KOPT-K1 (cell line): ENCODE measurements around the gene ERBB4.

Source experiments
- H3K27ac ChIP-seq: fragments of 200-600 bp; sonication (generic); 2 replicates; pipeline ENCODE4 v1.5.1; 2016; ENCODE audit warnings: antibody characterized with exemption, mild to moderate bottlenecking, low read depth, low read length; ENCODE audit not compliant: poor library complexity, severe bottlenecking
- H3K36me3 ChIP-seq: fragments of 200-600 bp; sonication (generic); 2 replicates; pipeline ENCODE4 v1.5.1; 2017; ENCODE audit warnings: antibody characterized with exemption, mild to moderate bottlenecking, low read length, moderate library complexity; ENCODE audit not compliant: insufficient read depth
- H3K9me3 ChIP-seq: fragments of 200-600 bp; sonication (generic); 2 replicates; pipeline ENCODE4 v1.5.1; 2017; ENCODE audit warnings: antibody characterized with exemption, low read length, mild to moderate bottlenecking; ENCODE audit not compliant: insufficient read depth, poor library complexity, severe bottlenecking

Gene ERBB4

GRCh38 chr2:212088353-212088752, 450.2 kb downstream of the ERBB4 start:
- no peaks in the 10 kb centered on the region for H3K9me3 ChIP-seq
- H3K27ac ChIP-seq, result no peak overlapping the region
- no peaks in the 10 kb centered on the region for H3K36me3 ChIP-seq

GRCh38 chr2:212083492-212083891, 455.1 kb downstream of the ERBB4 start:
- no peaks in the 10 kb centered on the region for H3K36me3 ChIP-seq
- H3K27ac ChIP-seq, result no peak overlapping the region
- H3K9me3 ChIP-seq, result no peaks in the 10 kb centered on the region

GRCh38 chr2:212078103-212078502, 460.5 kb downstream of the ERBB4 start:
- H3K27ac ChIP-seq, result no peak overlapping the region
- H3K9me3 ChIP-seq, result no peaks in the 10 kb centered on the region
- H3K36me3 ChIP-seq, result no peaks in the 10 kb centered on the region

- H3K27ac ChIP-seq, result no peak overlapping the region
- H3K9me3 ChIP-seq, result no peaks in the 10 kb centered on the region
- no peaks in the 10 kb centered on the region for H3K36me3 ChIP-seq
These were observed 462.1 kb downstream of the ERBB4 start for GRCh38 chr2:212076456-212076855.

GRCh38 chr2:212073360-212073759, 465.2 kb downstream of the ERBB4 start:
- Histone ChIP-seq H3K27ac (no peak overlapping the region), H3K9me3 (no peaks in the 10 kb centered on the region), H3K36me3 (no peaks in the 10 kb centered on the region)

- Histone ChIP-seq H3K36me3 (no peaks in the 10 kb centered on the region), H3K27ac (no peak overlapping the region), H3K9me3 (no peaks in the 10 kb centered on the region)
These were observed 472.1 kb downstream of the ERBB4 start for GRCh38 chr2:212066546-212066945.

- H3K36me3 ChIP-seq, result no peaks in the 10 kb centered on the region
- no peaks in the 10 kb centered on the region for H3K9me3 ChIP-seq
- H3K27ac ChIP-seq, result no peak overlapping the region
These were observed 474.3 kb downstream of the ERBB4 start for GRCh38 chr2:212064318-212064717.

- peaks cover 8% of the 10 kb centered on the region for H3K9me3 ChIP-seq
- no peak overlapping the region for H3K27ac ChIP-seq
- no peaks in the 10 kb centered on the region for H3K36me3 ChIP-seq
These were observed 486.0 kb downstream of the ERBB4 start for GRCh38 chr2:212052412-212053159.

GRCh38 chr2:212050871-212051270, 487.7 kb downstream of the ERBB4 start:
- Histone ChIP-seq H3K36me3 (no peaks in the 10 kb centered on the region), H3K9me3 (peaks cover 8% of the 10 kb centered on the region), H3K27ac (no peak overlapping the region)

- no peaks in the 10 kb centered on the region for H3K9me3 ChIP-seq
- H3K27ac ChIP-seq, result no peak overlapping the region
- H3K36me3 ChIP-seq, result no peaks in the 10 kb centered on the region
These were observed 496.0 kb downstream of the ERBB4 start for GRCh38 chr2:212042562-212042961.

GRCh38 chr2:212037062-212037461, 501.5 kb downstream of the ERBB4 start:
- no peaks in the 10 kb centered on the region for H3K36me3 ChIP-seq
- H3K9me3 ChIP-seq, result no peaks in the 10 kb centered on the region
- no peak overlapping the region for H3K27ac ChIP-seq

GRCh38 chr2:212034841-212035585, 503.6 kb downstream of the ERBB4 start:
- Histone ChIP-seq H3K27ac (no peak overlapping the region), H3K9me3 (no peaks in the 10 kb centered on the region), H3K36me3 (no peaks in the 10 kb centered on the region)

- no peaks in the 10 kb centered on the region for H3K36me3 ChIP-seq
- no peaks in the 10 kb centered on the region for H3K9me3 ChIP-seq
- no peak overlapping the region for H3K27ac ChIP-seq
These were observed 504.7 kb downstream of the ERBB4 start for GRCh38 chr2:212033888-212034287.

GRCh38 chr2:212032536-212033219, 505.9 kb downstream of the ERBB4 start:
- no peak overlapping the region for H3K27ac ChIP-seq
- H3K36me3 ChIP-seq, result no peaks in the 10 kb centered on the region
- H3K9me3 ChIP-seq, result no peaks in the 10 kb centered on the region

- no peaks in the 10 kb centered on the region for H3K9me3 ChIP-seq
- H3K27ac ChIP-seq, result no peak overlapping the region
- H3K36me3 ChIP-seq, result no peaks in the 10 kb centered on the region
These were observed 506.6 kb downstream of the ERBB4 start for GRCh38 chr2:212032032-212032431.
